ENCODE data around the gene GPR173. TPM values are rescaled to one million over a fixed set of nuclear protein-coding genes. Genes with fewer than 3 reads are reported as not detected.

The GPR173 gene
- total RNA-seq, 1 donor from 2014 or later: 7.9 TPM

DNA sequence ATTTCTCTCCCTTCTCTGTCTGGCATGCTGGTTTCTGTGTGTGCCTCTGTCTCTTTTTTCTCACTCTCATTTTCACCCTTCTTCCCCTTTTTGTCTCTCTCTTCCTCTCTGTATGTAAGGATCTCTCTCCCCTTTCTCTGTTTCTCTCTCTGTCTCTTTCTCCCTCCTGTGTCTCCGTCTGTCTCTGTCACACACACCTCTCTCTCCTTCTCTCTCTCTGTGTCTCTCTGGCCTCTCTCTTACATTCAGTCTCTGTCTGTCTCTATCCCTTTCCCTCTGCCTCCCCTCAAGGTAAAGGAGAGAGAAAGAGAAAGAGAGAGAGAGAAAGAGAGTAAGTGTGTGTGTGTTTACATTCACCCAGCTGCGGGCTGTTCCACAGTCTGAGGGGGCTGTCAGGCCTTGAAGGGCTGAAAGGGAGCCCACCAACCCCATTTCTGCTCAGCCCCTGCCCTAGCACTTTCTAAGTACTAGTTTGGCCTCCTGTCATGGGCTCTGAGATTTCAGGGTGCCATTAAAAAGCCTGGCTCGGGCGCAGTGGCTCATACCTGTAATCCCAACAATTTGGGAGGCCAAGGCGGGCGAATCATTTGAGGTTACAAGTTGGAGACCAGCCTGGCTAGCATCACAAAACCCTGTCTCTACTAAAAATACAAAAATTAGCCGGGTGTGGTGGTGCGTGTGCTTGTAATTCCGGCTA, 24.0 kb downstream of the GPR173 start:
- DNase-seq (ENCODE audit: low spot score): no peak
- Mint-ChIP-seq H3K27ac (ENCODE audit: unreplicated experiment) (peak overlapping the region; percentile 50), H3K4me3 (ENCODE audit: unreplicated experiment) (no peak overlapping the region), H3K4me1 (ENCODE audit: low read depth) (peaks cover 12% of the 10 kb centered on the region), H3K27me3 (ENCODE audit: low read depth) (no peaks in the 10 kb centered on the region), H3K36me3 (ENCODE audit: low read depth) (peaks cover 3% of the 10 kb centered on the region), H3K9me3 (ENCODE audit: low read depth) (no peaks in the 10 kb centered on the region)
- TF ChIP-seq, protein P1, sequence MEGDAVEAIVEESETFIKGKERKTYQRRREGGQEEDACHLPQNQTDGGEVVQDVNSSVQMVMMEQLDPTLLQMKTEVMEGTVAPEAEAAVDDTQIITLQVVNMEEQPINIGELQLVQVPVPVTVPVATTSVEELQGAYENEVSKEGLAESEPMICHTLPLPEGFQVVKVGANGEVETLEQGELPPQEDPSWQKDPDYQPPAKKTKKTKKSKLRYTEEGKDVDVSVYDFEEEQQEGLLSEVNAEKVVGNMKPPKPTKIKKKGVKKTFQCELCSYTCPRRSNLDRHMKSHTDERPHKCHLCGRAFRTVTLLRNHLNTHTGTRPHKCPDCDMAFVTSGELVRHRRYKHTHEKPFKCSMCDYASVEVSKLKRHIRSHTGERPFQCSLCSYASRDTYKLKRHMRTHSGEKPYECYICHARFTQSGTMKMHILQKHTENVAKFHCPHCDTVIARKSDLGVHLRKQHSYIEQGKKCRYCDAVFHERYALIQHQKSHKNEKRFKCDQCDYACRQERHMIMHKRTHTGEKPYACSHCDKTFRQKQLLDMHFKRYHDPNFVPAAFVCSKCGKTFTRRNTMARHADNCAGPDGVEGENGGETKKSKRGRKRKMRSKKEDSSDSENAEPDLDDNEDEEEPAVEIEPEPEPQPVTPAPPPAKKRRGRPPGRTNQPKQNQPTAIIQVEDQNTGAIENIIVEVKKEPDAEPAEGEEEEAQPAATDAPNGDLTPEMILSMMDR (IDR thresholded peaks at IDR 0.05): no peak

DNA sequence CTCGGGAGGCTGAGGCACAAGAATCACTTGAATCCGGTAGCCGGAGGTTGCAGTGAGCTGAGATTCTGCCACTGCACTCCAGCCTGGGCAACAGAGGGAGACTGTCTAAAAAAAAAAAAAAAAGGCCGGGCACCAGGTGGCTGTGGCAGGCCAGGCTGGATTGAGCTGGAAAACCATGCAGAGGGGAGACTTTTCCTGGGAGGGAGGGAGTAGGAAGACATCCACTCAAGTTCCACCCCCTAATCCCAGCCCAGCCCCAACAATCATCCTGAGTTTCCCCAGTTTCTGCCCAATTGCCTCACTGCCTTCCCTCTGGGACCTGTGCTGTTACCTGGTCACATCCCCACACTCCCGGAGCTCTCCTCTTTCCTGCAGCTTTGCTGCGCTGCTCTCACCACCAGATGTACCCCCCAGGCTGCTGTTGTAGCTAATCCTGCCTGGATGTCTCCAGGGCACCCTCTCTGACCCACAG, 24.6 kb downstream of the GPR173 start:
- peaks cover 12% of the 10 kb centered on the region for H3K4me1 Mint-ChIP-seq (ENCODE audit: low read depth)
- peak overlapping the region; percentile 61 for H3K27ac Mint-ChIP-seq (ENCODE audit: unreplicated experiment)
- no peak for DNase-seq (ENCODE audit: low spot score)
- no peak overlapping the region for H3K4me3 Mint-ChIP-seq (ENCODE audit: unreplicated experiment)
- H3K36me3 Mint-ChIP-seq (ENCODE audit: low read depth): peaks cover 3% of the 10 kb centered on the region
- no peaks in the 10 kb centered on the region for H3K27me3 Mint-ChIP-seq (ENCODE audit: low read depth)
- TF ChIP-seq, protein P1 (IDR thresholded peaks at IDR 0.05): no peak
- no peaks in the 10 kb centered on the region for H3K9me3 Mint-ChIP-seq (ENCODE audit: low read depth)

DNA sequence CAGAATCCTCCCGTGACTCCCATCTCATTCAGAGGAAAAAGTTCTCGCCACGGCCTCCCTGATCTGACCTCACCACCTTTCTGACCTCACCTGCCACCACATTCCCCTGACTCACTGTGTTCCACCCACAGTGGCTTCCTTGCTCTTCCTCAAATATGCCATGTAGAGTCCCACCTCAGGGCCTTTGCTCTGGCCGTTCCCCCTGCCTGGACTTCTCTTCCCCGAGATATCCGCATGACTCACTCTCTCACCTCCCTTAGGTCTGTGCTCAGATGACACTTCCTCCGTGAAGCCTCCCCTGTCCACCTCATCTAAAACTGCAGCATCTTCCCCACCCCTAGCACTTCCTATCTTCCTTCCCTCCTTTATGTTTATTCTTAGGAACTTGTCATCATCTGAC, 26.4 kb downstream of the GPR173 start:
- H3K27ac Mint-ChIP-seq (ENCODE audit: unreplicated experiment): no peak overlapping the region
- TF ChIP-seq, protein P1 (IDR thresholded peaks at IDR 0.05): no peak
- no peaks in the 10 kb centered on the region for H3K9me3 Mint-ChIP-seq (ENCODE audit: low read depth)
- no peaks in the 10 kb centered on the region for H3K27me3 Mint-ChIP-seq (ENCODE audit: low read depth)
- H3K4me3 Mint-ChIP-seq (ENCODE audit: unreplicated experiment): no peak overlapping the region
- peaks cover 3% of the 10 kb centered on the region for H3K36me3 Mint-ChIP-seq (ENCODE audit: low read depth)
- DNase-seq (ENCODE audit: low spot score): no peak
- peaks cover 12% of the 10 kb centered on the region for H3K4me1 Mint-ChIP-seq (ENCODE audit: low read depth)

GRCh38 chrX:53076671-53077070, 28.1 kb downstream of the GPR173 start:
- TF ChIP-seq, protein P1 (IDR thresholded peaks at IDR 0.05): no peak
- DNase-seq (ENCODE audit: low spot score): no peak
- Mint-ChIP-seq H3K4me3 (ENCODE audit: unreplicated experiment) (no peak overlapping the region), H3K9me3 (ENCODE audit: low read depth) (no peaks in the 10 kb centered on the region), H3K27me3 (ENCODE audit: low read depth) (no peaks in the 10 kb centered on the region), H3K27ac (ENCODE audit: unreplicated experiment) (no peak overlapping the region), H3K36me3 (ENCODE audit: low read depth) (peaks cover 3% of the 10 kb centered on the region), H3K4me1 (ENCODE audit: low read depth) (peaks cover 14% of the 10 kb centered on the region)

GRCh38 chrX:53077207-53078197, 28.9 kb downstream of the GPR173 start:
- peaks cover 6% of the 10 kb centered on the region for H3K4me1 Mint-ChIP-seq (ENCODE audit: low read depth)
- H3K9me3 Mint-ChIP-seq (ENCODE audit: low read depth): no peaks in the 10 kb centered on the region
- TF ChIP-seq, protein P1 (IDR thresholded peaks at IDR 0.05): no peak
- no peaks in the 10 kb centered on the region for H3K27me3 Mint-ChIP-seq (ENCODE audit: low read depth)
- no peak for DNase-seq (ENCODE audit: low spot score)
- peaks cover 3% of the 10 kb centered on the region for H3K36me3 Mint-ChIP-seq (ENCODE audit: low read depth)
- no peak overlapping the region for H3K27ac Mint-ChIP-seq (ENCODE audit: unreplicated experiment)
- no peak overlapping the region for H3K4me3 Mint-ChIP-seq (ENCODE audit: unreplicated experiment)
